Right lobe of liver (tissue), 6 donors: ENCODE results near the gene SLC6A16. TPM values are rescaled to one million over a fixed set of nuclear protein-coding genes. Genes with fewer than 3 reads are reported as not detected.
A peak's percentile ranks its signal among the peaks of the same experiment; 100 is the strongest.

Experiments used
- ATAC-seq, 4 donors: fragments of 200-7000 bp; cut with Tn5 transposase; one replicate each; pipeline ENCODE4 v1.9.1; 2020; ENCODE audit warnings: mild to moderate bottlenecking in 4 of 4, moderate library complexity in 4 of 4
- DNase-seq, 3 donors: peaks; one replicate each; pipeline ENCODE4 v3.0.0-alpha.2; 2020
- H3K27ac ChIP-seq, 3 donors: fragments of 200-600 bp; one replicate each; pipeline ENCODE4 v1.8.0; 2022
- H3K27me3 ChIP-seq, 2 donors: fragments of 200-600 bp; one replicate each; pipeline ENCODE4 v1.8.0; 2022
- H3K36me3 ChIP-seq, 4 donors: fragments of 200-600 bp; sonication (generic) in 1 of 4; one replicate each; pipeline versions ENCODE4 v1.5.1 to v1.8.0; 2017 to 2022; ENCODE audit warnings: control low read depth in 1 of 4
- H3K4me1 ChIP-seq, 4 donors: fragments of 200-600 bp; sonication (generic) in 1 of 4; one replicate each; pipeline versions ENCODE4 v1.5.1 to v1.8.0; 2017 to 2022; ENCODE audit warnings: control low read depth in 1 of 4
- H3K4me3 ChIP-seq, 3 donors: fragments of 200-600 bp; one replicate each; pipeline ENCODE4 v1.8.0; 2022
- H3K9me3 ChIP-seq, 4 donors: fragments of 200-600 bp; sonication (generic) in 1 of 4; one replicate each; pipeline versions ENCODE4 v1.5.1 to v1.8.0; 2017 to 2022; ENCODE audit warnings: control low read depth in 1 of 4
- POLR2A ChIP-seq: fragments of 450-650 bp; IDR thresholded peaks from one replicate; pipeline ENCODE4 v1.6.1; 2017; ENCODE audit warnings: antibody characterized with exemption, mild to moderate bottlenecking
- WGBS: methylation state at CpG from one replicate; pipeline ENCODE4 v1.1.6; 2018; ENCODE audit warnings: low coverage, low lambda C conversion rate; ENCODE audit not compliant: insufficient coverage; ENCODE audit errors: missing lambda C conversion rate; 5-methylcytosine and 5-hydroxymethylcytosine counted together
- intact Hi-C, 2 donors: fragments of 100-400 bp; cut with DNase I; formaldehyde crosslinking; loops; one replicate each; pipeline versions ENCODE4 v1.11.2 to v1.14.1; 2022
- total RNA-seq, 6 experiments: library from RNA; depleted of rRNA in 2 of 6; stranded (reverse); fragments of >200 nt in 2 of 6; fragmentation: NEBNext Ultra II Directional in 3 of 6; extraction: Animal tissue kit (Norgen Biotek cat#: 25700) in 3 of 6; gene quantifications; one replicate each; pipeline versions ENCODE4 v1.1.0 to v1.2.4, GENCODE V29; 2016 to 2023
- TF ChIP-seq, protein P1 (sequence below), 4 donors: fragments of 200-600 bp in 3 of 4; fragments of 450-650 bp in 1 of 4; IDR thresholded peaks; one replicate each; pipeline versions ENCODE4 v1.5.1 to v1.8.0; 2016 to 2022; ENCODE audit warnings: antibody characterized with exemption in 4 of 4, mild to moderate bottlenecking in 2 of 4
- donor health status: DM: no; HTN: yes; CAD: no.
- donor health status: DM: no; HTN: no; CAD: no.
- donor health status: DM: no; HTN: no; CAD: no.
- donor health status: DM: no; HTN: yes; CAD: no.
- donor health status: DM: no; HTN: yes; CAD: no.

SLC6A16 gene
- total RNA-seq, 6 experiments from 2014 or later, result 0.25 to 4.6 (median 2.4) TPM

DNA sequence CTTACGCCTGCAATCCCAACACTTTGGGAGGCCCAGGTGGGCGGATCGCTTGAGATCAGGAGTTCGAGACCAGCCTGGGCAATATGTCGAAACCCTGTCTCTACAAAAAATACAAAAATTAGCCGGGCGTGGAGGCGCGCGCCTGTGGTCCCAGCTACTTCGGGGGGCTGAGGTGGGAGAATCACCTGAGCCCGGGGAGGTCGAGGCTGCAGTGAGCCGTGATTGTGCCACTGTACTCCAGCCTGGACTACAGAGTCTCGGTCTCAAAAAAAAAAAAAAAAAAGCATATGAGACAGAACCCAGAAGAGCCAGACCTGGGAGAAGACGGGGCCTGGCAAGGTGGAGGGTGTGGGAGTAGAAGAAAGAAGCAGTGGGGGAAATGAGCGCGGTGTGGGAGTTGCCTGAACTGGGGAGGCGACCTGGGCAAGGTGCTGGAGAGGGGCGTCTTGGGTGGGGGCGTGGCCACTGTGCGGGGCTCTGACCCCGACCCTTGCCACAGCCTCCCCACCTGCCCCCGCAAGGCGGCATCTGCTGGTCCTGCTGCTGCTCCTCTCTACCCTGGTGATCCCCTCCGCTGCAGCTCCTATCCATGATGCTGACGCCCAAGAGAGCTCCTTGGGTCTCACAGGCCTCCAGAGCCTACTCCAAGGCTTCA lies 39.2 kb upstream of the SLC6A16 start:
- peak overlapping the region in 2 of 3 donors; percentile 31 to 36 for H3K4me3 ChIP-seq
- H3K36me3 ChIP-seq, result no peaks in the 10 kb centered on the region
- peaks cover 0 to 8% (median 3%) of the 10 kb centered on the region in 4 donors for H3K4me1 ChIP-seq
- WGBS, result 71% methylated on average over 13 of the region's 27 CpGs
- no peaks in the 10 kb centered on the region for H3K9me3 ChIP-seq
- H3K27me3 ChIP-seq, result no peaks in the 10 kb centered on the region
- ATAC-seq (no peak), DNase-seq (no peak)
- intact Hi-C loops, result no loop called here
- no peak overlapping the region for H3K27ac ChIP-seq
- TF ChIP-seq, protein P1, sequence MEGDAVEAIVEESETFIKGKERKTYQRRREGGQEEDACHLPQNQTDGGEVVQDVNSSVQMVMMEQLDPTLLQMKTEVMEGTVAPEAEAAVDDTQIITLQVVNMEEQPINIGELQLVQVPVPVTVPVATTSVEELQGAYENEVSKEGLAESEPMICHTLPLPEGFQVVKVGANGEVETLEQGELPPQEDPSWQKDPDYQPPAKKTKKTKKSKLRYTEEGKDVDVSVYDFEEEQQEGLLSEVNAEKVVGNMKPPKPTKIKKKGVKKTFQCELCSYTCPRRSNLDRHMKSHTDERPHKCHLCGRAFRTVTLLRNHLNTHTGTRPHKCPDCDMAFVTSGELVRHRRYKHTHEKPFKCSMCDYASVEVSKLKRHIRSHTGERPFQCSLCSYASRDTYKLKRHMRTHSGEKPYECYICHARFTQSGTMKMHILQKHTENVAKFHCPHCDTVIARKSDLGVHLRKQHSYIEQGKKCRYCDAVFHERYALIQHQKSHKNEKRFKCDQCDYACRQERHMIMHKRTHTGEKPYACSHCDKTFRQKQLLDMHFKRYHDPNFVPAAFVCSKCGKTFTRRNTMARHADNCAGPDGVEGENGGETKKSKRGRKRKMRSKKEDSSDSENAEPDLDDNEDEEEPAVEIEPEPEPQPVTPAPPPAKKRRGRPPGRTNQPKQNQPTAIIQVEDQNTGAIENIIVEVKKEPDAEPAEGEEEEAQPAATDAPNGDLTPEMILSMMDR (IDR thresholded peaks at IDR 0.05), result no peak
- TF ChIP-seq POLR2A, result no peak

DNA sequence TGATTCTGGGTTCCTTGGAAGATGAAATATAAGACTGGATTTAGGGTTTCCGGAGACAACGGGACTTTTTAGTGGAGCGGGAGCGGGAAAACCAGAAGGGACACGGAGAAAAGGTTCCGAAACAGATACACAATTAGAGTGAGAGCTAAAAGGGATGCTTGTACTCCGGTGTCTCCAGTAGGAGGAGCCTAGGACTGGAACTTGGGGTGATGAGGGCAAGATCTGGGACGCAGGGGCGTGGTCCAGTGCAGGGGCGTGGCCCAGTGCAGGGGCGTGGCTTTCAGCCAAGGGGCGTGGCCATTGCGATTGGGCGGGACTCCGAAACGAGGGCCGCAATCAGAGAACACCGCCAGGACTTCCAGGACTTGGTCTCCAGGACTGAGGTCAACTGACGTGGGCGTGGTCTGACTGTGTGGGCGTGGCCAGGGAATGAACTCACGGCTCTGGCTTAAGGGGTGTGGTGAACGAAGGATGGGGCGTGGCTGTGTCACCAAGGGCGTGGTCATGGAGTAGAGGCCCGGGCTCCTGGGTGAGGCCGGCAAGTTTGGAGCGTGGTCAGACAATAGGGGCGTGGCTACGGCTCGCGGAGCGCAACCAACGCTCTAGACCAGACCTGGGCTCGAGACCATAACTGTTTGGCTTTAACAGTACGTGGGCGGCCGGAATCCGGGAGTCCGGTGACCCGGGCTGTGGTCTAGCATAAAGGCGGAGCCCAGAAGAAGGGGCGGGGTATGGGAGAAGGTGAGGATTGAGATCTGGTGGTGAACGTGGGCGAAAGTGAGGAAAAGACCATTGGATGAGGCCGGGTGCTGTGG lies 38.5 kb upstream of the SLC6A16 start, which contains the start of gene DKKL1:
Gene DKKL1 (plus strand): TSS at position 610 of the 815 bp plus-strand sequence. CDS start 122 bp downstream, at position 732.
- Histone ChIP-seq H3K4me1 (peaks cover 0 to 8% (median 3%) of the 10 kb centered on the region in 4 donors), H3K27me3 (no peaks in the 10 kb centered on the region), H3K27ac (peak within 1 kb of the TSS in 2 of 3 donors; percentile 68 to 88), H3K9me3 (no peaks in the 10 kb centered on the region), H3K4me3 (peak within 1 kb of the TSS; percentile 9 to 62 (median 31)), H3K36me3 (no peaks in the 10 kb centered on the region)
- intact Hi-C loops, result no loop called here
- peak; percentile 98 to 99 (median 98) for DNase-seq
- TF ChIP-seq, protein P1 (IDR thresholded peaks at IDR 0.05), result peak in 2 of 4 donors; percentile 9 to 12
- TF ChIP-seq POLR2A, result no peak
- ATAC-seq, result peak; percentile 87 to 93 (median 92)
- 4% methylated on average over 34 of the region's 46 CpGs for WGBS

DNA sequence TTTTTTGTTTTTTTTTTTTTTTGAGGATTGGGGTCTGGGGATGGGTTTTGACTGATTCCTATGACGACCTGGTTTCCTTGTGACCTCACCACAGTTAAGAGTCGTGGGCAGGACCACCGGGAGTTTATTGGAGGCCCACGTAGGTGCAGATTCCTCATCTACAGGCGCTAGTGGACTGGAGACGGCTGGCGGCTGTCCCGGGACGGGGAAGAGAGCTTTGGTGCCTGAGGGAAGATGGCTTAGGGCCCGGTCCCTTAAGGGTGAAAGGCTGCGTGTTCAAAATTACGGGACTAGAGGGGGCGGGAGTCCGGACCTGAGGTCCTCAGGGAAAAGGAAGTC lies 37.9 kb upstream of the SLC6A16 start:
- peaks cover 0 to 8% (median 3%) of the 10 kb centered on the region in 4 donors for H3K4me1 ChIP-seq
- H3K36me3 ChIP-seq, result no peaks in the 10 kb centered on the region
- peak overlapping the region in 2 of 3 donors; percentile 68 to 88 for H3K27ac ChIP-seq
- 1% methylated on average over 14 of the region's 14 CpGs for WGBS
- H3K4me3 ChIP-seq, result peak overlapping the region in 2 of 3 donors; percentile 9 to 62
- TF ChIP-seq POLR2A, result no peak
- intact Hi-C loops, result no loop called here
- DNase-seq (peak; percentile 41 to 65 (median 59)), ATAC-seq (peak in 2 of 4 donors; percentile 1 to 4)
- no peaks in the 10 kb centered on the region for H3K27me3 ChIP-seq
- no peaks in the 10 kb centered on the region for H3K9me3 ChIP-seq

DNA sequence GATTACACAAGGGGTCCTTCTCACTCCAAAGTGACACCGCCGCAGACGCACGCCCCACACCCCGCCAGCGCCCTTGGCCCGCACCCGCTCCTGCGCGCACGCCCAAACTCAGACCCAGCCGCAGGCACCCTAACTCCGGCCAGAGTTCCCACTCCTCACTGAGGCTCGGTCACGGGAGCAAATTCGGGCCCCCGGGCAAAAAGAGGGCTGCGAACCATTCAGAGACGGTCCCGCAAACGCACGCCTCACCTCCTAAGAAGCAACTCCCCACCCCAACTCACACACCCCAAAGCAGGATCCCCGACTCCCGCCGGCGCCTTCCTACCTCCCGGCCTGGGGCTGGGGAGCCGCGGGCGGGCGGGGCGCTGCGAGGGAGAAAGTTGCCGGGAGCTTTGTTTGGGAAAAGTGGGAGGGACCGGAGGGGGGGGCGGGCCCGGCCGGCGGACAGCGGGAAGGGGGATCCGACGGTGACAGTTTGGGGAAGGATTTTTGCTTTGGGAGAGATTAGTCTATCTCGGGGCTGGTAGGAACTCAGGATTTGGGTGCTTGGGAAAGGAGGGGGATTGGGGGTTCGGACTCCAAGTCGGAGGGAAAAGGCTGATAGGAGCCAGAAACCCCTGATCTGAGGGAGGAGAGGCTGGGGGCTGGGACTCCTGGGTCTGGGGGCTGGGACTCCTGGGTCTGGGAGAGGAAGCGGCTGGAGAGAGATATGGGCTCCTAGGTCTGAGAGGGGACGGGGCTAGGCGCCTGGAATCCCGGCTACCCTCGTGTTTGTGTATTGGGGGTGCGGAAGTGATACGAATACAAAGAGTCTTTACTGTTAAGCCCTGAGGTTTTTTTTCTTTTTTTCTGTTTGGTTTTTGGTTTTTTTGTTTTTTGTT lies 37.3 kb upstream of the SLC6A16 start, which contains the start of gene TEAD2:
Gene TEAD2 (minus strand): TSS at position 369 of the 881 bp plus-strand sequence. CDS start 2,341 bp downstream, outside the sequence.
- intact Hi-C loops, result no loop called here
- Histone ChIP-seq H3K36me3 (no peaks in the 10 kb centered on the region), H3K27me3 (no peaks in the 10 kb centered on the region), H3K4me3 (peak within 1 kb of the TSS; percentile 62 to 70 (median 70)), H3K9me3 (no peaks in the 10 kb centered on the region), H3K4me1 (peaks cover 0 to 8% (median 3%) of the 10 kb centered on the region in 4 donors), H3K27ac (peak within 1 kb of the TSS; percentile 68 to 88 (median 78))
- TF ChIP-seq, protein P1 (IDR thresholded peaks at IDR 0.05), result no peak
- peak; percentile 1 for TF ChIP-seq POLR2A
- 1% methylated on average over 36 of the region's 52 CpGs for WGBS
- ATAC-seq (peak; percentile 39 to 47 (median 44)), DNase-seq (peak; percentile 72 to 85 (median 77))
